HUES48 (cell line): ENCODE measurements around the gene FOCAD.

Experiments
- H3K27ac ChIP-seq: one replicate; pipeline ENCODE4 v1.7.0; 2013; ENCODE audit warnings: low read depth, low read length, inconsistent platforms
- H3K27me3 ChIP-seq: 2 replicates; pipeline ENCODE4 v1.6.1; 2013; ENCODE audit warnings: mild to moderate bottlenecking, low read length; ENCODE audit not compliant: control insufficient read depth, insufficient read depth
- H3K36me3 ChIP-seq: 2 replicates; pipeline ENCODE4 v1.6.1; 2013; ENCODE audit warnings: low read length; ENCODE audit not compliant: control insufficient read depth, insufficient read depth
- H3K4me1 ChIP-seq: 2 replicates; pipeline ENCODE4 v1.6.1; 2013; ENCODE audit warnings: mild to moderate bottlenecking, low read length; ENCODE audit not compliant: control insufficient read depth, insufficient read depth
- H3K4me3 ChIP-seq: 2 replicates; pipeline ENCODE4 v1.5.1; 2013; ENCODE audit warnings: mild to moderate bottlenecking, low read depth, low read length
- H3K9ac ChIP-seq: 2 replicates; pipeline ENCODE4 v1.6.1; 2013; ENCODE audit warnings: mild to moderate bottlenecking, low read depth, low read length, moderate library complexity
- H3K9me3 ChIP-seq: 2 replicates; pipeline ENCODE4 v1.6.1; 2013; ENCODE audit warnings: low read length; ENCODE audit not compliant: control insufficient read depth, insufficient read depth

Gene FOCAD

GRCh38 chr9:20880271-20880670, 196.2 kb downstream of the FOCAD start:
- H3K27ac ChIP-seq: no peak overlapping the region
- H3K4me1 ChIP-seq: no peaks in the 10 kb centered on the region
- H3K27me3 ChIP-seq: no peaks in the 10 kb centered on the region
- H3K9me3 ChIP-seq: no peaks in the 10 kb centered on the region
- no peak overlapping the region for H3K9ac ChIP-seq
- no peak overlapping the region for H3K4me3 ChIP-seq
- peaks cover 19% of the 10 kb centered on the region for H3K36me3 ChIP-seq

- Histone ChIP-seq H3K4me1 (no peaks in the 10 kb centered on the region), H3K27me3 (no peaks in the 10 kb centered on the region), H3K36me3 (peaks cover 19% of the 10 kb centered on the region), H3K27ac (no peak overlapping the region), H3K9me3 (no peaks in the 10 kb centered on the region), H3K4me3 (no peak overlapping the region), H3K9ac (no peak overlapping the region)
These were observed 196.6 kb downstream of the FOCAD start for GRCh38 chr9:20880675-20881074.

GRCh38 chr9:20884985-20885593, 201.0 kb downstream of the FOCAD start:
- no peaks in the 10 kb centered on the region for H3K9me3 ChIP-seq
- H3K27ac ChIP-seq: no peak overlapping the region
- H3K36me3 ChIP-seq: peaks cover 19% of the 10 kb centered on the region
- no peaks in the 10 kb centered on the region for H3K27me3 ChIP-seq
- no peaks in the 10 kb centered on the region for H3K4me1 ChIP-seq
- no peak overlapping the region for H3K9ac ChIP-seq
- H3K4me3 ChIP-seq: no peak overlapping the region

- Histone ChIP-seq H3K9ac (no peak overlapping the region), H3K4me3 (no peak overlapping the region), H3K9me3 (no peaks in the 10 kb centered on the region), H3K27ac (no peak overlapping the region), H3K36me3 (no peaks in the 10 kb centered on the region), H3K27me3 (no peaks in the 10 kb centered on the region), H3K4me1 (peaks cover 3% of the 10 kb centered on the region; the same call in 1 of the 2 replicates)
These were observed 215.0 kb downstream of the FOCAD start for GRCh38 chr9:20898885-20899554.

- Histone ChIP-seq H3K27ac (no peak overlapping the region), H3K9me3 (no peaks in the 10 kb centered on the region), H3K27me3 (no peaks in the 10 kb centered on the region), H3K4me1 (peaks cover 13% of the 10 kb centered on the region), H3K36me3 (no peaks in the 10 kb centered on the region), H3K9ac (no peak overlapping the region), H3K4me3 (no peak overlapping the region)
These were observed 219.2 kb downstream of the FOCAD start for GRCh38 chr9:20903212-20903611.

GRCh38 chr9:20904995-20905394, 220.9 kb downstream of the FOCAD start:
- H3K27me3 ChIP-seq: no peaks in the 10 kb centered on the region
- no peaks in the 10 kb centered on the region for H3K9me3 ChIP-seq
- H3K27ac ChIP-seq: no peak overlapping the region
- H3K4me1 ChIP-seq: peaks cover 13% of the 10 kb centered on the region
- no peak overlapping the region for H3K4me3 ChIP-seq
- H3K36me3 ChIP-seq: no peaks in the 10 kb centered on the region
- H3K9ac ChIP-seq: no peak overlapping the region

GRCh38 chr9:20906326-20906725, 222.3 kb downstream of the FOCAD start:
- no peak overlapping the region for H3K27ac ChIP-seq
- H3K36me3 ChIP-seq: 0 out of 2 replicates have a peak, but pooled peaks cover 3% of the 10 kb centered on the region
- H3K4me3 ChIP-seq: no peak overlapping the region

GRCh38 chr9:20908461-20908860, 224.4 kb downstream of the FOCAD start:
- Histone ChIP-seq H3K4me3 (no peak overlapping the region), H3K9me3 (no peaks in the 10 kb centered on the region), H3K27me3 (no peaks in the 10 kb centered on the region), H3K4me1 (peaks cover 23% of the 10 kb centered on the region), H3K9ac (no peak overlapping the region), H3K27ac (no peak overlapping the region), H3K36me3 (peaks cover 9% of the 10 kb centered on the region)

More at GRCh38 chr9:20906326-20906725, 222.3 kb downstream of the FOCAD start:
- peaks cover 13% of the 10 kb centered on the region for H3K4me1 ChIP-seq
- no peaks in the 10 kb centered on the region for H3K9me3 ChIP-seq
- H3K9ac ChIP-seq: no peak overlapping the region
- no peaks in the 10 kb centered on the region for H3K27me3 ChIP-seq

- Histone ChIP-seq H3K27me3 (no peaks in the 10 kb centered on the region), H3K36me3 (peaks cover 21% of the 10 kb centered on the region), H3K4me3 (no peak overlapping the region), H3K9me3 (no peaks in the 10 kb centered on the region), H3K4me1 (peaks cover 13% of the 10 kb centered on the region), H3K9ac (no peak overlapping the region), H3K27ac (no peak overlapping the region)
These were observed 230.5 kb downstream of the FOCAD start for GRCh38 chr9:20914556-20914955.

GRCh38 chr9:20921362-20921761, 237.3 kb downstream of the FOCAD start:
- H3K27me3 ChIP-seq: no peaks in the 10 kb centered on the region
- no peak overlapping the region for H3K9ac ChIP-seq
- H3K4me3 ChIP-seq: no peak overlapping the region
- no peak overlapping the region for H3K27ac ChIP-seq
- peaks cover 10% of the 10 kb centered on the region; the same call in 1 of the 2 replicates for H3K36me3 ChIP-seq
- H3K9me3 ChIP-seq: no peaks in the 10 kb centered on the region
- H3K4me1 ChIP-seq: no peaks in the 10 kb centered on the region

GRCh38 chr9:20925256-20926045, 241.4 kb downstream of the FOCAD start:
- Histone ChIP-seq H3K27me3 (no peaks in the 10 kb centered on the region), H3K36me3 (0 out of 2 replicates have a peak, but pooled peaks cover 4% of the 10 kb centered on the region), H3K9ac (no peak overlapping the region), H3K27ac (no peak overlapping the region), H3K9me3 (no peaks in the 10 kb centered on the region), H3K4me3 (no peak overlapping the region), H3K4me1 (no peaks in the 10 kb centered on the region)
